Nephron (organoid): ENCODE data around the gene NLRP6.
"Not testable (repeated sequence)": the region's sequence is repeated elsewhere in the genome, so short reads cannot be mapped to it uniquely, and the experiment has no call there.

Source experiments
- H3K27ac Mint-ChIP-seq, 3 experiments: 2 replicates each; pipeline ENCODE4 v1.8.0; 2020; ENCODE audit warnings: mixed read lengths in 3 of 3, mild to moderate bottlenecking in 2 of 3, moderate library complexity in 1 of 3
- H3K27me3 Mint-ChIP-seq: 2 replicates; pipeline ENCODE4 v1.8.0; 2021; ENCODE audit warnings: low read depth, mild to moderate bottlenecking, moderate library complexity, mixed read lengths
- H3K36me3 Mint-ChIP-seq: 2 replicates; pipeline ENCODE4 v1.8.0; 2020; ENCODE audit warnings: low read depth, mixed read lengths
- H3K4me1 Mint-ChIP-seq: 2 replicates; pipeline ENCODE4 v1.8.0; 2020; ENCODE audit warnings: mixed read lengths
- H3K4me3 Mint-ChIP-seq, 3 experiments: 2 replicates each; pipeline ENCODE4 v1.8.0; 2020; ENCODE audit warnings: mild to moderate bottlenecking in 3 of 3, mixed read lengths in 3 of 3, moderate library complexity in 2 of 3
- H3K9me3 Mint-ChIP-seq: 2 replicates; pipeline ENCODE4 v1.8.0; 2020; ENCODE audit warnings: mixed read lengths
- CTCF ChIP-seq, 3 experiments: fragments of 200-600 bp; sonication (generic); IDR thresholded peaks; one replicate each; pipeline ENCODE4 v1.5.0; 2021; ENCODE audit warnings: antibody characterized with exemption in 3 of 3; ENCODE audit not compliant: unreplicated experiment in 3 of 3

The NLRP6 gene

GRCh38 chr11:304061-304506, 25.9 kb downstream of the NLRP6 start:
- Mint-ChIP-seq H3K36me3 (no peaks in the 10 kb centered on the region), H3K9me3 (no peaks in the 10 kb centered on the region), H3K4me3 (no peak overlapping the region), H3K27ac (no peak overlapping the region), H3K27me3 (peaks cover 3% of the 10 kb centered on the region), H3K4me1 (peaks cover 34% of the 10 kb centered on the region)
- TF ChIP-seq CTCF (IDR thresholded peaks at IDR 0.05; ENCODE audit: unreplicated experiment in 3 of 3): no peak

- peaks cover 42% of the 10 kb centered on the region for H3K4me1 Mint-ChIP-seq
- TF ChIP-seq CTCF (IDR thresholded peaks at IDR 0.05; ENCODE audit: unreplicated experiment in 3 of 3): peak; percentile 57 to 63 (median 59)
- H3K9me3 Mint-ChIP-seq: no peaks in the 10 kb centered on the region
- no peaks in the 10 kb centered on the region for H3K36me3 Mint-ChIP-seq
- peaks cover 3% of the 10 kb centered on the region for H3K27me3 Mint-ChIP-seq
- H3K27ac Mint-ChIP-seq: peak overlapping the region; percentile 52 to 84 (median 76)
- peak overlapping the region; percentile 17 to 77 (median 44) for H3K4me3 Mint-ChIP-seq
Measured at GRCh38 chr11:304915-305843, 27.0 kb downstream of the NLRP6 start.

DNA sequence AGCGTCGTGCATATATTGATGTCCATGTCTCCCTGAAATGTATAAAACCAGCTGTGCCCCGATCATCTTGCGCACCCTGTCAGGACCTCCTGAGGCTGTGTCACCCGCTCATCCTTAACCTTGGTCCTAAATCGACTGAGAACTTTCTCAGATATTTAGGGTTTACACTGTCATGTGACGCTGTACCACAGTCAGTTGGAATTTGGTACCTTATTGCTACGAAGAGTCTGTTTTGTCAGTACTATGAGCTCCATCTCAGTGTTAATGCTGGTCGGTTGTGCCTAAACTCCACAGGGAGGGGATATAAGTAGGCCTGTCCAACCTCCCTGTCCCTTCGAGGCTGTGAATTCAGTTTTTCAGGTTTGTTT, 27.6 kb downstream of the NLRP6 start:
- no peak for TF ChIP-seq CTCF (IDR thresholded peaks at IDR 0.05; ENCODE audit: unreplicated experiment in 3 of 3)
- Mint-ChIP-seq H3K27ac (peak overlapping the region; percentile 52 to 84 (median 57)), H3K27me3 (peaks cover 3% of the 10 kb centered on the region), H3K4me1 (peaks cover 42% of the 10 kb centered on the region), H3K9me3 (no peaks in the 10 kb centered on the region), H3K4me3 (peak overlapping the region; percentile 31 to 66 (median 35)), H3K36me3 (no peaks in the 10 kb centered on the region)

GRCh38 chr11:306645-307371, 28.6 kb downstream of the NLRP6 start:
- peak overlapping the region; percentile 40 to 64 (median 57) for H3K4me3 Mint-ChIP-seq
- no peak for TF ChIP-seq CTCF (IDR thresholded peaks at IDR 0.05; ENCODE audit: unreplicated experiment in 3 of 3)
- peak overlapping the region; percentile 52 to 84 (median 57) for H3K27ac Mint-ChIP-seq
- no peaks in the 10 kb centered on the region for H3K36me3 Mint-ChIP-seq
- peaks cover 44% of the 10 kb centered on the region for H3K4me1 Mint-ChIP-seq
- no peaks in the 10 kb centered on the region for H3K27me3 Mint-ChIP-seq
- H3K9me3 Mint-ChIP-seq: no peaks in the 10 kb centered on the region

DNA sequence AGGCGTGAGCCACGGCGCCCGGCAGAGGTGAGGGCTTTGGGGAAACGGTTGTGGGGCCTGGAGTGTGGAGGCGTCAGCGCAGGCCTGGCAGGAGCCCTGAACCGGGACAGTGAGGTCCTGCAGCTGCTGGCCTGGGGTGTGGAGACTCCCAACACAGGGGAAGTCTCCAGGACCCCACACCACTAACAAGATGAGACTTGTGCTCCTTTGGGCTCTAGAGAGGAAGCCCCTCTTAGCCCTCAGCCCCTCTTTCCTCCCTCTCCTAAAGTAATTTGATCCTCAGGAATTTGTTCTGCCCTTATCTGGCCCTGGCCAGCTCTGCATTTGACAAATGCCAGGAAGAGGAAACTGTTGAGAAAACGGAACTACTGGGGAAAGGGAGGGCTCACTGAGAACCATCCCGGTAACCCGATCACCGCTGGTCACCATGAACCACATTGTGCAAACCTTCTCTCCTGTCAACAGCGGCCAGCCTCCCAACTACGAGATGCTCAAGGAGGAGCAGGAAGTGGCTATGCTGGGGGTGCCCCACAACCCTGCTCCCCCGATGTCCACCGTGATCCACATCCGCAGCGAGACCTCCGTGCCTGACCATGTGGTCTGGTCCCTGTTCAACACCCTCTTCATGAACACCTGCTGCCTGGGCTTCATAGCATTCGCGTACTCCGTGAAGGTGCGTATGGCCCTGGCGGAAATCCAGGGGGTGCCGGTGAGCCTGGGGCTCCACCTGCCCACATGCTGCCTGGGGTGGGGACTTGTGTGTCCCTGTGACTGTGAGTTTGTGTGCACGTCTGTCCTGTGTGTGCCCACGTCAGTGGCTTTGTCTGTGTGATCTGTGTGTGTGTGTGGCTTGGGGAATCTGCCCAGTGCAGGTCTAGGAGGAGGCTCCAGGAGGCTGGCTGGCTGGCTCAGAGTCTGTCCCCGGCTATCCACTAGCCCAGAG, 29.8 kb downstream of the NLRP6 start, which contains the start of gene IFITM2:
TSS of gene IFITM2 (plus strand) at position 51 of the 943 bp plus-strand sequence. CDS start at position 428, 377 bp downstream.
- not testable (repeated sequence) for H3K36me3 Mint-ChIP-seq, H3K9me3 Mint-ChIP-seq, H3K27me3 Mint-ChIP-seq
- Mint-ChIP-seq H3K27ac (peak within 1 kb of the TSS; percentile 95 to 98 (median 97)), H3K4me3 (peak within 1 kb of the TSS; percentile 93 to 96 (median 94)), H3K4me1 (peaks cover 55% of the 10 kb centered on the region)

- H3K36me3 Mint-ChIP-seq: not testable (repeated sequence)
- H3K27ac Mint-ChIP-seq: peak overlapping the region; percentile 95 to 98 (median 97)
Measured at GRCh38 chr11:308740-309665, 30.8 kb downstream of the NLRP6 start.

GRCh38 chr11:309979-310572, 31.9 kb downstream of the NLRP6 start:
- H3K36me3 Mint-ChIP-seq, H3K9me3 Mint-ChIP-seq: not testable (repeated sequence)
- Mint-ChIP-seq H3K27ac (peak overlapping the region; percentile 93 to 98 (median 97)), H3K4me3 (peak overlapping the region; percentile 93 to 96 (median 94)), H3K27me3 (peaks cover 10% of the 10 kb centered on the region), H3K4me1 (peaks cover 69% of the 10 kb centered on the region)

More at GRCh38 chr11:308740-309665, 30.8 kb downstream of the NLRP6 start:
- H3K27me3 Mint-ChIP-seq, H3K9me3 Mint-ChIP-seq: not testable (repeated sequence)
- Mint-ChIP-seq H3K4me1 (peaks cover 65% of the 10 kb centered on the region), H3K4me3 (peak overlapping the region; percentile 93 to 96 (median 94))
